Germinal center (tissue), 1 donor: ENCODE measurements around the gene HOXC13.

Source experiments
- DNase-seq: peaks from one replicate; pipeline ENCODE4 v3.0.0; 2012; ENCODE audit warnings: mixed read lengths, low spot score

Gene HOXC13

DNA sequence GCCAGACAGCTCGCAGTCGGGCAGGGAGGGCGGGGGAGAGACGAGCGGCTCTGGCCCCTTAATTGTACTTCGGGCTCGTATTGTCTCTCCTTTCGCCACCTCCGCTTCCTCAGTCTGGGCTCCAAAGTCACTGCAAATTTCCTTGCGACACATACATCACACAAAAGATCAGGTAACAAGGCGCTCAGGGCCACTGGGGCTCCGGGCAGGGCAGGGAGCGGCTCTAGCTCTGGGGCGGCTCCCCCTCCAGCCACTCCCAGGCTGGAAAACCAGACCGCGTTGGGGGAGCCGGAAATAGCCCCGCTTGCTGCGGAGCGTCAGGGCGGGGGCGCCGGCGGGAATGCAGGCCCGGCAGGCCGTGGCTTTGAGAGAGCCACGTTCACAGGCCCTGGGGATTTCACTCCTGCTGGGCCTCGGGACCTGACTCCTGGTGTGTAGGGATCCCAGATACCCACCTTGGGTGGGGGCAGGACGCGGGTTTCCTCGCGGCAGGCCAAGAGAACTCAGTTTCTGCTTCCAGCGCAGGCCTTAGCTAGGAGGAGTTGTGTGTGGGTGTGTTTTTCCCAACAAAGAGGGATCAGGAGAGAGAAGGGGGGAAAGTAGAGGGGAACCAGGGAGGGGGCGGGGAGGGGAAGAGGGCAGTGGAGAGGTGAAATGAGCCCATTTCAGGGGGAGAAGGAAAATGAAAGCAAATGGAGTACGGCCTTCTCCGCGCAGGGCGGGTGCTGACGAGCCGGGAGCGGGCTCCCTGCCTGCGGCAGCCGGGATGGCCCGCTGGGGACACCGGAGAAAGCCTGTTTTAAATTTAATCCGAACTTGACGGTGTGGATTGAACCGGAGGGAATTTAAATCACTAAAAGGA is 57.0 kb downstream of the HOXC13 start:
- no peak for DNase-seq
